HepG2 (cell line): Measurements from ENCODE around the gene FBXL4. TPM values are rescaled to one million over a fixed set of nuclear protein-coding genes. Genes with fewer than 3 reads are reported as not detected.

ENCODE experiments used
- BRCA1 ChIP-seq: sonication (generic); formaldehyde crosslinking; IDR thresholded peaks from 2 replicates; pipeline ENCODE4 v1.4.0; 2020; ENCODE audit warnings: missing genetic modification reagents
- CBFB ChIP-seq: sonication (generic); formaldehyde crosslinking; IDR thresholded peaks from 2 replicates; pipeline ENCODE4 v1.4.0; 2020; ENCODE audit warnings: missing genetic modification reagents
- FOXP1 ChIP-seq, 2 experiments: fragments of 450-650 bp in 1 of 2; IDR thresholded peaks; 2 replicates each; pipeline ENCODE4 v1.6.1; 2017 to 2018; ENCODE audit warnings: antibody characterized with exemption in 1 of 2
- KDM4B ChIP-seq: sonication (generic); formaldehyde crosslinking; IDR thresholded peaks from 2 replicates; pipeline ENCODE4 v1.4.0; 2020; ENCODE audit warnings: missing genetic modification reagents
- MEIS1 ChIP-seq: sonication (generic); formaldehyde crosslinking; IDR thresholded peaks from 2 replicates; pipeline ENCODE4 v1.9.0; 2021; ENCODE audit warnings: mild to moderate bottlenecking, missing genetic modification reagents, moderate library complexity, borderline replicate concordance
- POLR2A ChIP-seq, 2 experiments: IDR thresholded peaks; 2 replicates each; pipeline ENCODE4 v1.6.1; 2011; ENCODE audit warnings: low read depth in 2 of 2, low read length in 2 of 2, mild to moderate bottlenecking in 1 of 2, moderate library complexity in 1 of 2; ENCODE audit not compliant: insufficient read depth in 1 of 2
- RAD21 ChIP-seq: fragments of 450-650 bp; formaldehyde crosslinking; IDR thresholded peaks from 2 replicates; pipeline ENCODE4 v1.5.0; 2020; ENCODE audit warnings: mild to moderate bottlenecking
- ZNF232 ChIP-seq: sonication (generic); formaldehyde crosslinking; IDR thresholded peaks from 2 replicates; pipeline ENCODE4 v1.4.0; 2020; ENCODE audit warnings: missing genetic modification reagents, borderline replicate concordance
- ZNF790 ChIP-seq: sonication (generic); formaldehyde crosslinking; IDR thresholded peaks from 2 replicates; pipeline ENCODE4 v1.8.0; 2022; ENCODE audit warnings: missing genetic modification reagents, mild to moderate bottlenecking, borderline replicate concordance
- ZNF792 ChIP-seq: IDR thresholded peaks from 2 replicates; pipeline ENCODE4 v1.6.1; 2016
- ZNF841 ChIP-seq: sonication (generic); formaldehyde crosslinking; IDR thresholded peaks from 2 replicates; pipeline ENCODE4 v1.8.1; 2023; ENCODE audit warnings: missing genetic modification reagents, borderline replicate concordance
- ZSCAN20 ChIP-seq: sonication (generic); formaldehyde crosslinking; IDR thresholded peaks from 2 replicates; pipeline ENCODE4 v1.4.0; 2020; ENCODE audit warnings: missing genetic modification reagents, mild to moderate bottlenecking, borderline replicate concordance
- polyA plus RNA-seq, 8 experiments: library from polyadenylated mRNA; depleted of rRNA in 3 of 8; stranded (reverse) in 7 of 8; unstranded in 1 of 8; fragments of >200 nt; fragmentation: Illumina TruSeq in 4 of 8; extraction: Trizol in 4 of 8; gene quantifications; 2 replicates each; pipeline versions ENCODE4 v1.2.1 to v1.2.3, GENCODE V29; 2011 to 2016; ENCODE audit warnings: low read depth in 4 of 8, missing spikeins in 1 of 8, mixed read lengths in 1 of 8; ENCODE audit not compliant: insufficient read depth in 1 of 8
- total RNA-seq, 5 experiments: library from RNA; depleted of rRNA; stranded (reverse); fragments of >200 nt; fragmentation: Illumina TruSeq; extraction: Trizol; gene quantifications; 2 replicates each; pipeline ENCODE4 v1.2.3, GENCODE V29; 2016; ENCODE audit warnings: low read depth in 1 of 5
- TF ChIP-seq, protein P1 (sequence below): sonication (generic); formaldehyde crosslinking; IDR thresholded peaks from 2 replicates; pipeline ENCODE4 v1.4.0; 2020; ENCODE audit warnings: missing genetic modification reagents
- TF ChIP-seq, protein P2 (sequence below): sonication (generic); formaldehyde crosslinking; IDR thresholded peaks from 2 replicates; pipeline ENCODE4 v1.4.0; 2020; ENCODE audit warnings: missing genetic modification reagents
- TF ChIP-seq, protein P3 (sequence below): sonication (generic); formaldehyde crosslinking; IDR thresholded peaks from 2 replicates; pipeline ENCODE4 v1.4.0; 2020; ENCODE audit warnings: missing genetic modification reagents, borderline replicate concordance
- TF ChIP-seq, protein P4 (sequence below), 2 experiments: sonication (generic) in 1 of 2; formaldehyde crosslinking in 1 of 2; IDR thresholded peaks; 2 replicates each; pipeline versions ENCODE4 v1.4.0 to v1.6.1; 2018 to 2020; ENCODE audit warnings: missing genetic modification reagents in 2 of 2, borderline replicate concordance in 1 of 2, low read depth in 1 of 2, mild to moderate bottlenecking in 1 of 2, missing biosample characterization in 1 of 2

FBXL4 gene
- total and polyA plus RNA-seq, 2 of the 13 experiments (the other 11 are each of a cell fraction or from before 2014, with no cell fraction given), result 13.2 to 17.6 TPM

DNA sequence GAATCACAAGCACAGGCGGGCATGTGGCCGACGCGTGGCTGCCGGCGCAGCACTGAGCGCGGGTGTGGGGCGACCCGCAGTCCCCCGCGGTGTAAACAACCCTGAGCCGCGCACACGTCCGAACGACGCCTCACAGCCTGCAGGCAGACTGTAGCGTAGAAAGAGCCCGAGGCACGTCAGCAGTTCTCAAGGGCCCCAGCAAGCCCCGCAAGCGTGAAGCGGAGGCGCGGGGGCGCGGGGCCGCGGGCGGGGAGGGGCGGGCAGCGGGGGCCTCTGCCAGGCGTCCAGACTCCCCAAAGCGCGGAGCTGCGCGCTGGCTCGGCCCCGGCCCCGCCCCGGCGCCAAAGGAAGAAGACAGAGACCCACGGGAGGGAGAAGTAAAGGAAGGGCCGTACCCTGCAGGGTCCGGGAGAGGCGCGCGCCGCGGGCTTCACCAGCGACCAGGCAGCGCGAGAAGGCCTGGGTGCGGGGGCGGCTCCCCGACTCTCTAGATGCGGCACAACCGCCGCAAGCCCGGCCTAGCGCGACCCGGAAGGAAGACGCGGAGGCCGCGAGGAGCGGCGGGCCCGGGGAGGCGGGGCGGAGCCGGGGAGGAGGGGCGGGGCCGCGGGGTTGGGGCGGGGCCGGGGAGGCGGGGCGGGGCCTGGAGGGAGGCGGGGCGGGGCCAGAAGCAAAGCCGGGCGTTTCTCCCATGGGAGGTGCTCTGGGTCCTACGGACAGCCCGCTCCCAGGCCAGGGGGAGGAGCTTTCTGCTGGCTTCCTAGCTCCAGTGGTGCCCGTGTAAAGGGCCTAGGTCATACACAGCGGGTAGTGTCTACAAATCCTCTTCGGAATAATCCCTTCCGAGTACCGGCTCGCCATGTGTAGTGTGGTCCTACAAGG lies at the start of gene FBXL4 (continued):
- TF ChIP-seq, protein P1, sequence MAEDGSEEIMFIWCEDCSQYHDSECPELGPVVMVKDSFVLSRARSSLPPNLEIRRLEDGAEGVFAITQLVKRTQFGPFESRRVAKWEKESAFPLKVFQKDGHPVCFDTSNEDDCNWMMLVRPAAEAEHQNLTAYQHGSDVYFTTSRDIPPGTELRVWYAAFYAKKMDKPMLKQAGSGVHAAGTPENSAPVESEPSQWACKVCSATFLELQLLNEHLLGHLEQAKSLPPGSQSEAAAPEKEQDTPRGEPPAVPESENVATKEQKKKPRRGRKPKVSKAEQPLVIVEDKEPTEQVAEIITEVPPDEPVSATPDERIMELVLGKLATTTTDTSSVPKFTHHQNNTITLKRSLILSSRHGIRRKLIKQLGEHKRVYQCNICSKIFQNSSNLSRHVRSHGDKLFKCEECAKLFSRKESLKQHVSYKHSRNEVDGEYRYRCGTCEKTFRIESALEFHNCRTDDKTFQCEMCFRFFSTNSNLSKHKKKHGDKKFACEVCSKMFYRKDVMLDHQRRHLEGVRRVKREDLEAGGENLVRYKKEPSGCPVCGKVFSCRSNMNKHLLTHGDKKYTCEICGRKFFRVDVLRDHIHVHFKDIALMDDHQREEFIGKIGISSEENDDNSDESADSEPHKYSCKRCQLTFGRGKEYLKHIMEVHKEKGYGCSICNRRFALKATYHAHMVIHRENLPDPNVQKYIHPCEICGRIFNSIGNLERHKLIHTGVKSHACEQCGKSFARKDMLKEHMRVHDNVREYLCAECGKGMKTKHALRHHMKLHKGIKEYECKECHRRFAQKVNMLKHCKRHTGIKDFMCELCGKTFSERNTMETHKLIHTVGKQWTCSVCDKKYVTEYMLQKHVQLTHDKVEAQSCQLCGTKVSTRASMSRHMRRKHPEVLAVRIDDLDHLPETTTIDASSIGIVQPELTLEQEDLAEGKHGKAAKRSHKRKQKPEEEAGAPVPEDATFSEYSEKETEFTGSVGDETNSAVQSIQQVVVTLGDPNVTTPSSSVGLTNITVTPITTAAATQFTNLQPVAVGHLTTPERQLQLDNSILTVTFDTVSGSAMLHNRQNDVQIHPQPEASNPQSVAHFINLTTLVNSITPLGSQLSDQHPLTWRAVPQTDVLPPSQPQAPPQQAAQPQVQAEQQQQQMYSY, result 0 out of 2 replicates have a peak, but pooled peaks have one; percentile 39
- peak; percentile 62 to 64 for TF ChIP-seq POLR2A (IDR thresholded peaks at IDR 0.05; ENCODE audit: insufficient read depth in 1 of 2, low read depth in 2 of 2, low read length in 2 of 2)
- TF ChIP-seq, protein P2, sequence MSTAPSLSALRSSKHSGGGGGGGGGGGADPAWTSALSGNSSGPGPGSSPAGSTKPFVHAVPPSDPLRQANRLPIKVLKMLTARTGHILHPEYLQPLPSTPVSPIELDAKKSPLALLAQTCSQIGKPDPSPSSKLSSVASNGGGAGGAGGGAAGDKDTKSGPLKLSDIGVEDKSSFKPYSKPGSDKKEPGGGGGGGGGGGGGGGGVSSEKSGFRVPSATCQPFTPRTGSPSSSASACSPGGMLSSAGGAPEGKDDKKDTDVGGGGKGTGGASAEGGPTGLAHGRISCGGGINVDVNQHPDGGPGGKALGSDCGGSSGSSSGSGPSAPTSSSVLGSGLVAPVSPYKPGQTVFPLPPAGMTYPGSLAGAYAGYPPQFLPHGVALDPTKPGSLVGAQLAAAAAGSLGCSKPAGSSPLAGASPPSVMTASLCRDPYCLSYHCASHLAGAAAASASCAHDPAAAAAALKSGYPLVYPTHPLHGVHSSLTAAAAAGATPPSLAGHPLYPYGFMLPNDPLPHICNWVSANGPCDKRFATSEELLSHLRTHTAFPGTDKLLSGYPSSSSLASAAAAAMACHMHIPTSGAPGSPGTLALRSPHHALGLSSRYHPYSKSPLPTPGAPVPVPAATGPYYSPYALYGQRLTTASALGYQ (CRISPR knock-in tag), result 0 out of 2 replicates have a peak, but pooled peaks have one; percentile 62
- TF ChIP-seq BRCA1 (CRISPR knock-in tag), result 0 out of 2 replicates have a peak, but pooled peaks have one; percentile 3
- peak; percentile 10; the same call in 1 of the 2 replicates for TF ChIP-seq RAD21 (CRISPR knock-in tag)
- peak; percentile 50; the same call in 1 of the 2 replicates for TF ChIP-seq ZNF232
- TF ChIP-seq ZNF790 (CRISPR knock-in tag), result no peak
- no peak for TF ChIP-seq MEIS1 (CRISPR knock-in tag)
- no peak for TF ChIP-seq CBFB (CRISPR knock-in tag)
- TF ChIP-seq ZNF792, result 0 out of 2 replicates have a peak, but pooled peaks have one; percentile 12
- TF ChIP-seq, protein P3, sequence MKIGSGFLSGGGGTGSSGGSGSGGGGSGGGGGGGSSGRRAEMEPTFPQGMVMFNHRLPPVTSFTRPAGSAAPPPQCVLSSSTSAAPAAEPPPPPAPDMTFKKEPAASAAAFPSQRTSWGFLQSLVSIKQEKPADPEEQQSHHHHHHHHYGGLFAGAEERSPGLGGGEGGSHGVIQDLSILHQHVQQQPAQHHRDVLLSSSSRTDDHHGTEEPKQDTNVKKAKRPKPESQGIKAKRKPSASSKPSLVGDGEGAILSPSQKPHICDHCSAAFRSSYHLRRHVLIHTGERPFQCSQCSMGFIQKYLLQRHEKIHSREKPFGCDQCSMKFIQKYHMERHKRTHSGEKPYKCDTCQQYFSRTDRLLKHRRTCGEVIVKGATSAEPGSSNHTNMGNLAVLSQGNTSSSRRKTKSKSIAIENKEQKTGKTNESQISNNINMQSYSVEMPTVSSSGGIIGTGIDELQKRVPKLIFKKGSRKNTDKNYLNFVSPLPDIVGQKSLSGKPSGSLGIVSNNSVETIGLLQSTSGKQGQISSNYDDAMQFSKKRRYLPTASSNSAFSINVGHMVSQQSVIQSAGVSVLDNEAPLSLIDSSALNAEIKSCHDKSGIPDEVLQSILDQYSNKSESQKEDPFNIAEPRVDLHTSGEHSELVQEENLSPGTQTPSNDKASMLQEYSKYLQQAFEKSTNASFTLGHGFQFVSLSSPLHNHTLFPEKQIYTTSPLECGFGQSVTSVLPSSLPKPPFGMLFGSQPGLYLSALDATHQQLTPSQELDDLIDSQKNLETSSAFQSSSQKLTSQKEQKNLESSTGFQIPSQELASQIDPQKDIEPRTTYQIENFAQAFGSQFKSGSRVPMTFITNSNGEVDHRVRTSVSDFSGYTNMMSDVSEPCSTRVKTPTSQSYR (CRISPR knock-in tag), result 0 out of 2 replicates have a peak, but pooled peaks have one; percentile 19
- TF ChIP-seq, protein P4, sequence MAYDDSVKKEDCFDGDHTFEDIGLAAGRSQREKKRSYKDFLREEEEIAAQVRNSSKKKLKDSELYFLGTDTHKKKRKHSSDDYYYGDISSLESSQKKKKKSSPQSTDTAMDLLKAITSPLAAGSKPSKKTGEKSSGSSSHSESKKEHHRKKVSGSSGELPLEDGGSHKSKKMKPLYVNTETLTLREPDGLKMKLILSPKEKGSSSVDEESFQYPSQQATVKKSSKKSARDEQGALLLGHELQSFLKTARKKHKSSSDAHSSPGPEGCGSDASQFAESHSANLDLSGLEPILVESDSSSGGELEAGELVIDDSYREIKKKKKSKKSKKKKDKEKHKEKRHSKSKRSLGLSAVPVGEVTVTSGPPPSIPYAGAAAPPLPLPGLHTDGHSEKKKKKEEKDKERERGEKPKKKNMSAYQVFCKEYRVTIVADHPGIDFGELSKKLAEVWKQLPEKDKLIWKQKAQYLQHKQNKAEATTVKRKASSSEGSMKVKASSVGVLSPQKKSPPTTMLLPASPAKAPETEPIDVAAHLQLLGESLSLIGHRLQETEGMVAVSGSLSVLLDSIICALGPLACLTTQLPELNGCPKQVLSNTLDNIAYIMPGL (CRISPR knock-in tag; IDR thresholded peaks at IDR 0.05; ENCODE audit: borderline replicate concordance in 1 of 2, low read depth in 1 of 2), result peak in 1 of 2 experiments; percentile 55; a peak in 2 of 4 replicates
- 0 out of 2 replicates have a peak, but pooled peaks have one; percentile 62 for TF ChIP-seq ZSCAN20 (CRISPR knock-in tag)
- no peak for TF ChIP-seq KDM4B (CRISPR knock-in tag)
- TF ChIP-seq ZNF841 (CRISPR knock-in tag), result no peak
- TF ChIP-seq FOXP1 (IDR thresholded peaks at IDR 0.05), result no peak
- TF ChIP-seq FOXP1 (CRISPR knock-in tag; IDR thresholded peaks at IDR 0.05), result peak; percentile 61
